HG03025 (cell line): ENCODE results near the gene FYTTD1.

Source experiments
- ATAC-seq: cut with Tn5 transposase; IDR thresholded peaks from one replicate; pipeline ENCODE4 v1.9.1; 2021; ENCODE audit warnings: mild to moderate bottlenecking, moderate library complexity; ENCODE audit not compliant: unreplicated experiment, low FRiP score

The FYTTD1 gene

DNA sequence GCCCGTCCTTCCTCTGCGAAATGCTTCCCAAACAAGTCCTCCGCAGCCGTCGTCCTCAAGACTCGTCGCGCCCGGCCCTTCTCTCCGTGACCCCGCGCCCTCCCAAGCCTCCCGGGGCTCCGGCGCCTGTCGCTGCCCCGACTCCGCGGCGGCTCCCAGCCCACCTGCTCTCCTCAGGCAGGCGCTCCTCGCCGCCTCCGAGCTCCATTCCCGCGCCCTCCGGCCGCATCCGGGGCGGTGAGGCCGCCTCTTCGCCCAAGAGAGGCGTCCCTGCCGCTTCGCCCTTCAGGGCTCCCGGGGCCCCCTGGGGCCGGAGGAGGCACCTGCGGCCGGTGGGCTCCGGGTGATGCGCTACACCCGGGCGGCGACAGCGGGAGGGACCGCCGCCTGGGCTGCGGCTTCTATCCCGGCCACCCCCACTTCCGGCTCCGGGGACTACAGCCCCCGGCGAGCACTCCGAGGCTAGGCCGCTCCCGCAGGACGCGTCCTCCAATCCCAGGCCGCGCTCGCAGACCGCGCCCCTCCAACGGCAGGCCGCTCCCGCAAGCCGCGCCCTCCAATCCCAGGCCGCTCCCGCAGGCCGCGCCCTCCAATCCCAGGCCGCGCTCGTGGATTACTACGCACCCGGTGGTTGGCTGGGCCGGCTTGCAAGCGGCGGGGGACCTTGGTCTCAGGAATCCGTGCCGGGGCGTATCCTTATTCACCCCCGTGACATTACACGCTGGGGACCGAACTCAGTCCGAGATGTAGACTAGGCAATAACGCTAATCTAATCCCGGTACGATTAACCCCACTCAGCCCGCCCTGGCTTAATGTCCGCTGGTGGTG is 13.0 kb upstream of the FYTTD1 start, which contains the start of gene RUBCN:
Gene RUBCN, minus strand, starts transcription at position 414 of the 828 bp plus-strand sequence. Its CDS starts 185 bp downstream, at position 229.
- peak; percentile 81 for ATAC-seq

DNA sequence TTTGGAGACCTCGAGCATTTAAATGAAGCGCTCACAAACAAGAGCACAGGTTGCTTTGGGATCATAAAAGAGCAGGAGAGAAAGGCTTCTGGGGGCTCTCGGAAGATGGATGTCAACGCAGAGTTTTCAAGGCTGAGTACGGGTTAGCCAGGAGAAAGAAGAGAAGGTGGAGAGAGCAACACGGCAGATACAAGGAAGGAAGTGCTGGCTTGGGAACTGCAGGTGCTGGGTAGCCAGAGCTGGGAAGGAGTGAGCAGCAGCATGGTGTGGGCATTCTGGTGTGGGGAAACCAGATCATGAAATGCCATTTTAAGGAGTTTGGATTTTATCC is 12.4 kb upstream of the FYTTD1 start:
- ATAC-seq, result no peak

DNA sequence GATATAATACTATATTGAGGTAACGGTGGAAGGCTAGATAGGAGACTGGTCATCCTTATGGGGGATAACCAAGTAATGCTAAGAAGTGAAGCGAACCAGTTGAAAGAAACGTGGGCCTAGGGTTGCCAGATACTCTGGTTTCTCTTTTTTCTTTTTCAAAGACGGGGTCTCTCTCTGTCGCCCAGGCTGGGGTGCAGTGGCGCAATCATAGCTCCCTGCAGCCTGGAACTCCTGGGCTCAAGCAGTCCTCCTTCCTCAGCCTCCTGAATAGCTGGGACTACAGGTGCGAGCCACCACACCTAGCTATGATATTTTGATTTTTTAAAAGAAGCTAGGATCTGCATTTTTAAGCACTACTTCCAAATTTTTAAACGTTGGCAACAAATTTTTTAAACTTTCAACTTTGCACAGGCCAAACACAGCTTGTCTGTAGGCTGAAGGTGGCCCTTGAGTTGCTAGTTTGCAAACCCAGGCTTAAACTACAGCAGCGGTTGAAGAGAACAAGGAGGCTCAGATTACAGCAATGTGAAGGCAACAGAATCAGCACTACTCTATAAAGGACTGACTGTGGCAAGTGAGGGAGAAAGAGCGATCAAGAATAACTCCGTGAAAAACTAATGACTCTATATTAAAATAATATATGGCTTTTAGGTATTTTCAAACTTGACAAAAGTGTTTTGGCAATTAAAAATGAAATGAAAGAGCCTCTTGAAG is 11.8 kb upstream of the FYTTD1 start:
- no peak for ATAC-seq

DNA sequence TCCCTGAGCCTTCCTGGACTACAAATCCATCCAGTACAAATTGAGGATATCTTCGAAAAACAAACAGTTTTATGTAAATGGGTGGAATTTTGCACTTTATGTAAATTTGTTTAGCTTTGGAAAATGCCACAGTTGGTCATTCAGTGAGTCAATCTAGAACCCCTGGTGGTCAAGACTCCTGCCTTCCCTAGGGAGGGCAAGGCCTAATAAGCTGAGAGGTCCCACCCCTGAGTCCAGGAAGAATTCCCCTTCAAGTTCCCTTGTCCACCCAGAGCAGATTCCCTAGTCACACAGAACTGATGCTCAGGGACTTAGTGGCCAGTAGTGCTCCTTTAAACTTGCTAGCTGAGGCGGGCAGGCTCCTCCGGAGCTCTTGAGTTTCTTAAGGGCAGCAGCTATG is 6.9 kb upstream of the FYTTD1 start:
- no peak for ATAC-seq

DNA sequence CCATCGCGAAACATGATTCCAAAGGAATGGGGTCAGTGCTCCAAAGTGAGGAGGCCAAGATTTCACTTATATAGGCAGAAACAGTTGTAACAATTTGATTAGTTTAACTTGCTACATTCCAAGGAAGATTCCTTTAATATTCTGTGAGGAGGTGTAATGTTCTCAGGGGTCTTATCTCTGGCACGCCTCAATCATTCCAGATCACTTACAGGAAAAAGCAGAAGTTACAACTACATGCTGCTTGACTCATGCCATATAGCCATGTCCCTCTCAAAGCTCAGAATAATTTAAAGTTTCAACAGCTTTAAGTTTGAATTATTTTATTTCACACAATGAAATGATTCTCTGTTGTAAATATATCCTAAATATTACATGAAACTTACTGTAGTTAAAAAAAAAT is 3.5 kb upstream of the FYTTD1 start:
- no peak for ATAC-seq

DNA sequence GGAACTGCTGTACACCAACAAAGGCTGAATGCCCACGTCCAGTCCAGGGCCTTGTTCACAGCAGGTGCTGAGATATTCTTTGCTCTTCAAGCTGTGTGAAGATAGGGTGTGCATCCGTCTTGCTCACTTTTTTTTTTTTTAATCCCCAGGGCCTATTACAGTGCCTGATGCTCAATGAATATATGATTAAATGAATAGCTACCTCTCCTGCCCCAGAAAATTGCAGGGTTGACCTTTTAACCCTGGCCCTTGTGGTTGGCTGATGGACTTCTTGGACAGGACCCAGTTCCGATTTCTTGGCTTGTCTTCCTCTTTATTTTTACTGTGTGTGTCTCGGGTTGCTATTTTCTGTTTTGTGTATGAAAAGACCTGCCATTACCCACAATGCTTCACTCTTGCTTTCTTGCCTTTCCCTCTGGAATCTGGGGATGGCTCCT is 2.9 kb upstream of the FYTTD1 start:
- no peak for ATAC-seq

DNA sequence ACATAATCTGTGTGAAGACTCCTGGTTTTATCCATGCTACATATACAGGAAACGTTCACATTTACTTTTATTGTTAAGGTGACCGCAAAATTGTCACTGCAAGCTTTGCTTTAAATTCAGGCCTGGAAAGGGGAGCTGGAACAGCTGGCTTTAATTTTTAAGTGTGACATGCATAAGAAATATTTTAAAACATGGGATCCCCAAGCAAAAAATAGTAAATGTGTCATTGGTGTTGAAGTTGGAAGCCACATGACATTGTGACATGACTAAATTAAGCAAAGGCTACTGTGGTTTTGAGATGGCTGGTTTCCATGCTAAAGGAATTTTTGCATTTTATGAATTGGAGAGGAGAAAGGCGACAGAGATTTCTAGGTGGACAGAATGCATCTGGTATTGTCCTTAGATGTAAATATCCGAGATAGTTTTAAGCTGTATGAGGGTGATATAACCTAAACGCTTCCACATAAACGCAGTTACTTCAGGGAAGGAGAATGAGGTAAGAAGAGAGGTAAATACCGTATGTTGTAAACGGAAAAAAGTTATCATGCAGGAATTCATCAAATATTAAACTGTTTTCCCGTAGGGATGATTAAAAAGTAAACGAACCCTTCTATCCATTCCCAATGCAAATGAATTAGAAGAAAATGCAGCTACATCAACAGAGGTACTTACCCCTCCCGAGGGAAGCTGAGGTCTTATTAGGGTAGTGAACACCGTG is 927 bp upstream of the FYTTD1 start:
- no peak for ATAC-seq

DNA sequence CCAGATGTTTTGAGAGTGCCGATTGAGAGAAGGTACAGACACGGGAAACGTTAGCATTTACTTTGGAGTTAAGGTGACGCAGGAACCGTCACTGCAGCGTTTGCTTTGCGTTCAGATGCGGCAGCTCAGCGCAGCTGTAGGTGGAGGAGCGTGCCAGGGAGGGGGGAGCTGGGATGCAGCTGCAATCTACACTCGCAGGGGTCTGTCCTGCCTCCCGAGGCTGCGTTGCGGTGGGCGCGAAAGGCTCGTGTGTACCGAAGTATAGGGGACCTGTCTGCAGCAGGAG is 425 bp upstream of the FYTTD1 start:
- peak; percentile 28 for ATAC-seq

DNA sequence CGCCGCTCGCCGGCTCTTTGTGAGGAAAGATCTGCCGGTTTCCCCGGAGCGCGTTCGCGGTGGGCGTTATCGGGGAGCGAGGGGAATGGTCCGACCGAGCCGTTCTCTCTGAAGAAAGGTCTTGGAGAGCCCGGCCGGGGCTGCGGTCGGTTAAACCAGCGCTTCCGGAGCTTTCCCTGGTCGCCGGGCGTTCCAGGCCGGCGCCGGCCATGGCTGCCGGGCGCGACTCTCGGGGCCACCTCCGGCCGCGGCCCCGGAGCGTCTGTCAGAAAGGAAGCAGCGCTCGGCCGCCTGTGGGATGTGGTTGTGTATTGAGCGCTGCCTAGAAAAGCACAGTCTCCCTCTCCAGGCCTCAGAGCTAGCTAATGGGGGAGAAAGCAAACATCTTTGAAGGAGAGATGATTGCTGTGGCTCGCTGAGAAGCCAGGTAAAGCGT is 731 bp downstream of the FYTTD1 start:
- ATAC-seq, result peak; percentile 37

DNA sequence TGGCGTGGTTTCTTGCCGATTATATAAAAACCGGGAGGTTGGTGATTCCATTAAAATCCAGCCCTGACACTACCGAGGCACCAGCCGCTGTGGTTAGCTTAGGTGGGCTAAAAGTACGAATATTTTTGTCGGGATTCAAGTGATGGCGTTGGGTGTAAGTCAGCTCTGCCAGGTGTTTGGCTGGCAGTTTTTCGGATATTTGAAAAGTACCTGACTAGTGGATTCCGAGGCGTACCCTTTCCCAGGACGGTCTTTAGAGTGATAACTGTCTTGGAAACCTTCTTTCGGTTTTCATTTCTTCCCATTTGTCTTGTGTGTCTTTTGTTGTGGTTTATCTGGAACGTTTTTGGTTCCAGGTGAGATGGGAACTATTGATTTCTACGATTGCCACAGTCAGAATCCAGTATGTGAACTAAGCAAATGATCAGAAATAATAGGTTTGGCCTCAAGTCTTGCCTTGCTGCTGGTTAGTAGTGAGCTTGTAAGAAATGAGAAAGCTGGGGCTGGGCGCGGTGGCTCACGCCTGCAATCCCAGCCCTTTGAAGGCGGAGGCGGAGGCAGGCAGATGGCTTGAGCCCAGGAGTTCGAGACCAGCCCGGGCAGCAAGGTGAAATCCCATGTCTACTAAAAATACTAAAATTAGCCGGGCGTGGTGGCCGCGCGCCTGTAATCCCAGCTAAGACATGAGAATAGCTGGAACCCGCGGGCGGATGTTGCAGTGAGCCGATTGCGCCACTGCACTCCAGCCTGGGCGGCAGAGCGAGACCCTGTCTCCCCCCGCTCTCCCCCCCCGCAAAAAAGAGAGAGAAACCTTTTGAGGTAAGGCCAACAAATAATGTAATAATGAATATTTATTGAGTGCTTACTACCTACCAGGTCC is 1.4 kb downstream of the FYTTD1 start:
- ATAC-seq, result no peak

DNA sequence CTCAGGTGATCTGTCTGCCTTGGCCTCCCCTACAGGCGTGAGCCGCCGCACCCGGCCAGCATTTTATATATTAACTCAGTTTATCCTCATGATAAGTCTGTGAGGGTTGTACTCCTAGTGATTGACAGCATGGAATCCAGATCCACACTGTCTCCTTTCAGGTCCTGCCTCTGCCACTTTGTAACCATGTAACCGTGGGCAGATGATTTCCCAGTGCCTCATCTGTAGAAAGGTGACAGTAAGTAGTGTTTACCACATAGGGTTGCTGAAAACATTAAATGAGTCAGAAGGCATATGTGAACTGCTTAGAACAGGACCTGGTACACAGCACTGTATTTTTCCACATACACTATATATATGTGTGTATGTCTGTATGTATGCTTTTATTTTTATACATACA is 2.4 kb downstream of the FYTTD1 start:
- no peak for ATAC-seq

DNA sequence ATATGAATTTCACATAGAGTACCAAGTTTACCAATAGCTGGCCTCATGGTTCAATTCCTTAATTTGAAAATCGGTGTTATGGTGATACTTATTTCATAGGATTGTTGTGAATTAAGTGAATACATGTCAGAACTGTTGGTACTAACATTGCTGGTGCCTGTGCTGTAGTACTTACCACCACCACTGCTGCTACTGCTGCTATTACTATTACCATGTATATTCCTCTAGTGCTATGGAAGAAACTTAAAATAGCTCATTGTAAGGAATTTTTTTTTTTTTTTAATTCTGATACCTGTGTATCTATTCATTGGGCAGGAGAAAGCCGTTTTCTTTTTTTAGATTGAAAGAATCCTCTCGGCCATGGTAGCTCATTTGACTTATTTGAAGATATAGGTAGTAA is 3.6 kb downstream of the FYTTD1 start:
- no peak for ATAC-seq

DNA sequence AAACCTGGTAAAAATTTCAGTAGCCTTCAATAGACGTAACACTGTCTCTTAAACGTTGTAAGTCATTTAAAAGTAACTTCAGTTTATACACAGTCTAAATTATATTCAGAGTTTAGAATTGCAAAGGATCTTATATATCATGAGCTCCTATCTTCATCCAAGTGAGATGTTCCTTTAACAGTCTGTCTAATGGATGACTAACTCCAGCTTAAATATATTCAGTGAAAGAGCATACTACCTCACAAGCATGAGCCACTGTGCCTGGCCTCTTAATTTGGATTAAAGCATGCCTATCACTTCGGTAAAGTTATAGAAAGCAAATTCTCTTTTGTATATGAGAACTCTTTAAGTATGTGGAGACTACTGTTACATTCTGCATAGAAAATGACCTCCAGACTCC is 7.0 kb downstream of the FYTTD1 start:
- no peak for ATAC-seq

DNA sequence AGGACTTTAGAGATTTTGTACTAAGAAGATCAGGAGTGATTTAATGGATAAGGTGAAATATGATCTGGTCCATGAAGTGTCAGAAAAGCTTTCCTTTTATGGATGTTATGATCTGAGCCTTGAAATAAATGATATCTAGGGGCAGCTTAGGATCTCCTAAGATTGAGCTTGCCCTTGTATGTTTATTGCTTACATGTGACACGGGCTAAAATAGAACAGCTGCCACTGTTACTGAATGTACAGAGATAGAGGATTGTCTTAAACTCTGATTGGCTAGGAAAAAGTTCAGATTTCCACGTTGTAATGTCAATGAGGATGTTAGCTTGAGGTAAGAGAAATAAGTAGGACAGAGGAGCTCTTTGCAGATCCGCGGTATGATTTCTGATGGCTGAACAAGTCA is 8.8 kb downstream of the FYTTD1 start:
- no peak for ATAC-seq

DNA sequence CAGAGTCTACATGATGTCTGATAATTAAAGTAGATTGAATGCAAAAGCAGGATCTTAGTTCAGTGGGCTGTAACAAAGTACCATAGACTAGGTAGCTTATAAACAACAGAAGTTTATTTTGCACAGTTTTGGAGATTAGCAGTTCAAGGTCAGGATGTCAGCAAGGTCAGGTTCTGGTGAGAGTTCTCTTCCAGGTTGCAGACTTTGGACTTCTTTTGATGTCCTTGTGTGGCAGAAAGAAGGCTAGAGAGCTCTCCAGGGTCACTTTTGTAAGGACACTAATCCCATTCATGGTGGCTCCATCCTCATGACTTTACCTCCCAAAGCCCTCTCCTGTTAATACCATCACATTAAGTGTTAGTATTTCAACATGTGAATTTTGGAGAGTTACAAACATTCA is 12.1 kb downstream of the FYTTD1 start:
- ATAC-seq, result no peak

DNA sequence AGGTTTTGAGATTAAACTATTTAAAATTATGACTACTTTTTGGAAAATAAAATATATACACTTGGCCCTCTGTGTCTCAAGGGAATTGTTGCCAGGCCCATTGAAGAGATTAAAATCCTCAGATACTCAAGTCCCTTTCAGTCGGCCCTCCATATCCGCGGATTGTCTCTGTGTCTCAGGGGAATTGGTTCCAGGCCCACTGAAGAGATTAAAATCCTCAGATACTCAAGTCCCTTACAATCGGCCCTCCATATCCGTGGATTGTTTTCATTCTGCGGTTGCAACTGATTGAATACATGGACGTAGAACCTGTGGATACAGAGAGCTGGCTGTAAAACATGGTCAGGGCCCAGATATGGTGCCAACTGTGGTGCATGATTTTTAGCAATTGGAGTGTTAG is 25.6 kb downstream of the FYTTD1 start:
- ATAC-seq, result no peak

DNA sequence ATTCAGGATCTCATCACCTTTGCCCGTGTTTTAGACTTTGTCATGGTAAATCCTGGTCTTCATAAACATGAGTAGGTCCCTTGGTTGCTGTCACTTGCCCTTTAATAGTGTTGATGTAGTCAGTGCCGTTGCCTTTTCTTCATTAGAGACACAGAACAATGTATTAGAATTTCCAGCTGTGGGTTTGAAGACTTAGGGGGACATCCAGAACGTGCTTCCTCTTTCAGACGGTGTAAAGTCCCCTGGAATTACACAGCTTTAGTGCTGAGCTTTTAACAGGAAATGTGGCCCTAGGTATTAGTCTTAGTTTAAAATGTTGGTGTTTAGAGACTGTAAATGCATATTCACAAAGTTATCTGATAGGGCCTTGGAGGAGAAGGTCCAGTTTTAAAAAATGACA is 32.5 kb downstream of the FYTTD1 start:
- no peak for ATAC-seq

DNA sequence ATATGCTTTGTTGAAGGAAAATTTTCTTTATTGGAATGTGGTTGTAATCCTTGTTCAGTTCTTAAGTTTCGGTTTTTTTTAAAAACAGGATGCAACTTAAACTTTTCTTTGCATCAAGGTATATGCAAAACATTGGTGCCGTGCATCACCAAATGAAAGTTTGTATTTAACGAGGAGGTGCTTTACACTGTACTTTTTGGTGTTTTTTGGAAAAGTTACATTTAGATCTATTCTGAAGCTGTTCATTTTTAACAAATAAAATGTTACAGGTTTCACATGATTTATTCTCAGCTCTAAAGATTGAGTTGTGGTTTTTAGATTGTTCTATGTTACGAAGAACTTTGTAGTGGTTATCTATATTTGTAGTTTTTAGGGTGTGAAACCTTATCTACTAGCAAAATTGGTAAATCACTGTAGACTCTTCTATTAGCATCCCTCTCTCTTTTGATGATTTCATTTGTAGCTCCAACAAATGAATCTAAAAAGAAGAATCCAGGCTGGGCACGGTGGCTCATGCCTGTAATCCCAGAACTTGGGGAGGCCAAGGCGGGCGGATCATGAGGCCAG is 34.4 kb downstream of the FYTTD1 start:
- no peak for ATAC-seq

DNA sequence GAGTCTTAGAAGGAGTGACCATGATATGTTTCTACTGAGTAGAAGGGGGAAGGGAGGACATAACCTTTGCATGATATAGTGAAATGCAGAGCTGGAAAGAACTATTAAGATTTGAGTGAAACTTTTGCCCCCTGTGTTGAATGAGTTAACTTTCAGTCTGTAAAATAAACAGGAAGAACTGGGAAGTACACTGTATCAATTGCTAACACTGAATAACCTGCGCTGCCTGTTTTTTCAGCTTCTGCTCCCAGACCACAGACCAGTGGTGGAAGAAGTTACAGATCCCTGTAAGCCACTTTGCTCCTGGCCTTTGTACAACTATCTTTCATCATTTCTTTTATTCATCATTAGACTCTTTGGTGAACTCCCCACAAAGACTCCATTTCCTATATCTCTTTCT is 37.7 kb downstream of the FYTTD1 start:
- no peak for ATAC-seq

DNA sequence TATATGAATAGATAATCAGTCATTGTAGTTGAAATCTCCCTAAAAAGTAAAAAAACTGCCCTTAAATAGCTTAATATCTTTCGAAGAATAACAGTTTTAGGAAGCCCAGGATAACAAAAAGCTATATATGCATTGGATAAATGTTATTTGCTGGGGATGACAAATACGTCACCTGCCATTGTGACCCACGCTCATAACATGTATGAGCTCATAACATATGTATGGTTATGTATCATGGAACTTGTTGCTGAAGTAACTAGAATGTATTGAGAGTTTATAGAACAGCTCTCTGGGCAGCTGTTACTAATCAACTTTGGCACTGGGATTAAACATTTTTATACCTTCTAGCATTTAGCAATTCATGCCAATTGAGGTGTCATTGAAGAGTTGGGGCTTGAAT is 39.6 kb downstream of the FYTTD1 start:
- ATAC-seq, result no peak
